HG02759 (cell line): ENCODE measurements around the gene SERPINA5.
"Not testable (repeated sequence)": the region's sequence is repeated elsewhere in the genome, so short reads cannot be mapped to it uniquely, and the experiment has no call there.

Source experiments
- ATAC-seq: cut with Tn5 transposase; IDR thresholded peaks from one replicate; pipeline ENCODE4 v1.9.1; 2021; ENCODE audit warnings: mild to moderate bottlenecking, moderate library complexity; ENCODE audit not compliant: unreplicated experiment

Gene SERPINA5

DNA sequence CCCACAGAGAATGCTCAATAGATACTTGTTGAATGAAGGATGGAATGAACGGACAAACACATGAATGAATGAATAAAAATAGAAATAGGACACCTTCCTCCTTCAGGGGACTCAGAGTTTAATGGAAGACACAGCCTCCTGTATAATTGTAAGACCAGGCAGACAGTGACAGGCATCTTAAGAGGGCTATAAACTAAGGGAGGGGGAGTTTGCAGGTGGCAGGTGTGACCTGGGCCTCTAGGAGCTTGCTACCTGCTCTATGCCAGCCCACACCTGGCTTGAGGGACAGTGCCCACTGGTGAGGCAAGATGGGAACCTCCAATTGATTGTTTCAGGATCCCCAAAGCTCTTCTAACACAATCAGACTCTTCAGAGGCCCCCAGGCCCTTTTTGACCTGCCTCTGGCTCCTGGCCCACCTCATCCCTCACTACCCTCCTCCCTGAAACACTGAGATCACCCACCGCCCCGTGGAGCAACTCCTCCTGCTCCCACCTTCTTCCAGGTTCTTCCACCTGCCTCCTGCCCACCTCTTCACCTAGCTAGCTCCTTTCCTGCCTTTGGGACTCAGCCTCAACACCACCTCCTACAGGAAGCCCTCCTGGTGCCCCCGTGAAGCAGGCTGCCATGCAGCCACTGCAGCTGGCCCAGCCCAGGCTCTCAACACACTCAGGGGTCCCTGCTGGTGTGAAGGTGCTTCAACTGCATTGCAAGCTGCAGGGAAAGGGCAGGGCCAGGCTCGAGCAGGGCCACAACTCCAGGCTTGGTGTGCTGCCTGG lies 40.3 kb downstream of the SERPINA5 start:
- ATAC-seq, result no peak

GRCh38 chr14:94622653-94623421 lies 41.6 kb downstream of the SERPINA5 start:
- no peak for ATAC-seq

DNA sequence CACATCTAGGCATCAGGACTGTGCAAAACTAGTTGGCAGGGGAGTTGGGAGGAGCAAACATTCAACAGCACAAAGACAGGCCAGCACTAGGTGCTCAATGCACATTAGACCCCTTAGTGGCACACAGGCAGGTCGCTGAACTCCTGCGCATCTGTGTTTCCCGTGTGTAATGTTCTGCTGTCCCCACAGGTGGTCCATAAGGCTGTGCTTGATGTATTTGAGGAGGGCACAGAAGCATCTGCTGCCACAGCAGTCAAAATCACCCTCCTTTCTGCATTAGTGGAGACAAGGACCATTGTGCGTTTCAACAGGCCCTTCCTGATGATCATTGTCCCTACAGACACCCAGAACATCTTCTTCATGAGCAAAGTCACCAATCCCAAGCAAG lies 42.2 kb downstream of the SERPINA5 start:
- ATAC-seq, result no peak

DNA sequence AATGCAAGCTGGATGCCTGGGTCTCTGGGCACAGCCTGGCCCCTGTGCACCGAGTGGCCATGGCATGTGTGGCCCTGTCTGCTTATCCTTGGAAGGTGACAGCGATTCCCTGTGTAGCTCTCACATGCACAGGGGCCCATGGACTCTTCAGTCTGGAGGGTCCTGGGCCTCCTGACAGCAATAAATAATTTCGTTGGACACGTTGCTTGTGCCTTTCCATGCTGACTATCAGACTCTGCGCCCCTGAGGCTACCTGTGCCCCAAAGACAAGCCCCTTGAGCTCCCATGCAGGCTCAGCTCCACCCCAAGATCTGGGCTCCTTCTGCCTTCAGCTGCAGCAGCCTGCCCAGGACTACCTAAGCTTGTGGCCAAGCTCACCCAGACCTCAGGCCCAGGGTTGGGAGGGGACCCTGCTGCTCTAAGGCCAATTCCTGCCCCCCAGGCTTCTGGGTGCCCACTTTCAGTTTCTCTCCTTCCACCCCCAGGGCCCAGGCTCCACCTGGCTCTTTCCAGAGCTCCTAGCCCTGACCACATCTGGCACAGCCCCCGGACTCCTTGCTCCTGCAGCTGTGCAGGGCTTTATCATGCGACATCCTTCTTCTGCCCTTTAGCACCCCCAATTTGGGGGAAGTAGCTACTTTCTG lies 42.8 kb downstream of the SERPINA5 start:
- no peak for ATAC-seq

- ATAC-seq, result no peak
Measured at GRCh38 chr14:94624537-94625352, 43.5 kb downstream of the SERPINA5 start.

- no peak for ATAC-seq
Measured at GRCh38 chr14:94625353-94625635, 44.1 kb downstream of the SERPINA5 start.

- ATAC-seq, result no peak
Measured at GRCh38 chr14:94628578-94628977, 47.4 kb downstream of the SERPINA5 start.

DNA sequence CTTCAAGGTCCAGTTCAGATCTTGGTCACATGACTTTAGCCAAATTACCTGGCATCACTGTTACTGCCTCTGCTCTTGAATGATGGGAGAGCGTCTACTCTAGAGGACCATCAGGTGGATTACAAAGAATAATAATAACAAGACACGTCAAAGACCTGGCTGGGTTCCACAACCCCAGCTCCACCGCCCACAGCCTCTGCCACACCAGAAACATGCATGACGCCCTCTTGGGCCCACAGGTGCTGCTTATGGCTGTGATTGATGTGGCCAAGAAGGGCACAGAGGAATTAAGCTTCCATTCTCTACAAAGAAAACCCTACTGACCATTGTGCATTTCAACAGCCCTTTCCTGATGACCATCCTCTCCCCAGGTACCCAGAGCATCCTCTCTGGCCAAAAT lies 49.2 kb downstream of the SERPINA5 start:
- no peak for ATAC-seq

- no peak for ATAC-seq
Measured at GRCh38 chr14:94631050-94631449, 49.8 kb downstream of the SERPINA5 start.

GRCh38 chr14:94631536-94632304 lies 50.5 kb downstream of the SERPINA5 start:
- no peak for ATAC-seq

GRCh38 chr14:94632305-94632590 lies 51.0 kb downstream of the SERPINA5 start:
- no peak for ATAC-seq

DNA sequence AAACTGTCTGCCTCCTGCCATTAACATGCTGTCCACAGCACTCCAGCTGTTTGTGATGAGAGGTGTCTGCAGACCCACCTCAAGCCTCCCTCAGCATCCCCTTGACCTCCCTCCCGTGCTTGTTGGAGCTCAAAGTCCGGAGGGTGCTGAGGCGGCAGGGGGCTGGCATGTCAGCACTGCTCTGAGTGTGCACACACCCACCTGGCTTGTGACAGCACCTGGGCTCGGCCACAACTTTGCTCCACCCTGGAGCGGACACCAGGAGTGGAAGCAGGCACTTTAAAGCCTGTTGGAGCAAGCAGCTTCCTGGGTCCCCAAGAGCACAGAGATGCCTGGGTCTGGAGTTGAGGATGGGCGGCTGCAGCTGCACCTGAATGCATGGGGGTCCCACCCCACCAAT lies 51.9 kb downstream of the SERPINA5 start:
- ATAC-seq, result no peak

DNA sequence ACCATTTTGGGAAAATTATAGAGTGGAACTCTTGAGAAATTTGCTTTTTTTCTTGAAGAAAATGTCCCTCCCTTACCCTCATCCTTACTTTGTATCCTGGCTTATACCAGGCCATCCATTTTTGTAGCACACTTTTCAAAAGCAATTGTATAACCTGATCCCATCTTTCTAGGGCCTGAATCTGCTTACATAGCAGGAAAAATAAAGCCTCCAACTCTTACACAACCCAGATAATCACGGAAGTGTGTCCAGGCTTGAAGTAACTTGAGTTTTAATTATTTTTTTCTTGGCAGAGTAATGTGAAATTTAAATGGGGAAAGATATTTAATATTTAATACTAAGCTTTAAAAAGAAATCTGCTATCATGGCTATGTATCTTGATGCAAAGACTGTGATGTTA lies 53.9 kb downstream of the SERPINA5 start:
- no peak for ATAC-seq

DNA sequence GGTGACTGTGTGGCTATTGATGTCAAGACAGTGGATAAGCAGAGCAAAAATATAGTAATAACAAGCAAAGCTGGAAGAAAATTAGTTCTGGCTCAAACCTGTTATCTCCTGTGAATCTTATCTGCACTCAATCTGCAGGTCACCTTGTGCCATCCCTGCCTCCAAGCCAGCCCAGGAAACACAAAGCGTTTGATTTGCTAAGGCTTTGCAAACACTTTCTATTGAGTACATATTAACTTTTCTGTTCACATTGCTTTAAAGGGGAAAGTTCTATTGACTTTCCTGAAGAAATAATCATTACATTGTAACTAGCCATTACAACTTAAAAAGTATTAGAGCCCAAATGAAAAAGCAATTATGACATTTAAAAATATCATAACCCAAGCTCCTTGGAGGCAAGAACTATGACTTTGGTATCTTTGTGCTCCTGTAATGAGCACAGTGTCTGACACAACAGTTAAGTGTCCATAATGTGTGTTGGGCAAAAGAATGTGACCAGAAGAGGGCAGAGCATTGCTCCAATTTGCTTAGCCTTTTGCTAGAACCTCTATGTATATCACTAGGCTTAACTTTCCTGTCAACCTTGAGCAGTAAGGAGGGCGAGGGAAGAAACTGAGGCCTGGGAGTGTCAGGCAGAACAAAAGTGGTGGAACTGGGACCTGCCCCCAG lies 55.7 kb downstream of the SERPINA5 start:
- ATAC-seq, result no peak

DNA sequence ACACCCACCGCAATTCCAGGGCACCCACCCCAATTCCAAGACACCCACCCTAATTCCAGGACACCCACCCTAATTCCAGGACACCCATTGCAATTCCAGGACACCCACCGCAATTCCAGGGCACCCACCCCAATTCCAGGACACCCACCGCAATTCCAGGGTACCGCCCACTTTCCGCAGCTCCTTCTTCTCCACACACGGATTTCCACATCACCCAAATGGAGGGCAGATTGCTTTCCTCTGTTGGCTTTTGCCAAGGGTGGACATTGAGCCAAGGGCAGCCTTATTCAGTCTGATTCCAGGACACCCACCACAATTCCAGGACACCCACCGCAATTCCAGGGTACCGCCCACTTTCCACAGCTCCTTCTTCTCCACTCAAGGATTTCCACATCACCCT lies 56.6 kb downstream of the SERPINA5 start:
- ATAC-seq, result not testable (repeated sequence)

GRCh38 chr14:94638339-94638738 lies 57.1 kb downstream of the SERPINA5 start:
- no peak for ATAC-seq

- ATAC-seq, result no peak
Measured at GRCh38 chr14:94638961-94639817, 58.0 kb downstream of the SERPINA5 start.

- ATAC-seq, result no peak
Measured at GRCh38 chr14:94640721-94641631, 59.8 kb downstream of the SERPINA5 start.
